OCI-LY7 (cell line): ENCODE results near the gene OR4A47. TPM values are rescaled to one million over a fixed set of nuclear protein-coding genes. Genes with fewer than 3 reads are reported as not detected.
"Not testable (repeated sequence)": the region's sequence is repeated elsewhere in the genome, so short reads cannot be mapped to it uniquely, and the experiment has no call there.

ENCODE experiments used
- Bru-seq: library from RNA; stranded (reverse); fragments of 400-500 nt; gene quantifications from one replicate; lab custom pipeline; 2021; lab: Mats Ljungman, UMichigan
- BruChase-seq, 2 experiments: library from RNA; stranded (reverse); fragments of 400-500 nt; gene quantifications; one replicate each; lab custom pipeline; 2021; lab: Mats Ljungman, UMichigan
- BruUV-seq: library from RNA; stranded (reverse); fragments of 400-500 nt; replicated peaks from 2 replicates; lab custom pipeline; 2021; lab: Mats Ljungman, UMichigan
- CTCF ChIA-PET: fragments of 300-600 bp; sonication (Branson Sonifier 250); formaldehyde crosslinking; loops from one replicate; lab custom pipeline; 2022; ENCODE audit warnings: antibody characterized with exemption; ENCODE audit not compliant: unreplicated experiment; lab: Charles Lee
- POLR2A ChIA-PET: fragments of 300-600 bp; sonication (Branson Sonifier 250); formaldehyde crosslinking; loops from one replicate; lab custom pipeline; 2022; ENCODE audit warnings: antibody characterized with exemption; lab: Charles Lee
- DNase-seq: peaks from one replicate; pipeline ENCODE4 v3.0.0-alpha.2; 2015; ENCODE audit warnings: low spot score
- H2AFZ ChIP-seq: fragments of 200-600 bp; sonication (generic), shearing (Covaris generic); 2 replicates; pipeline ENCODE4 v1.6.1; 2014; ENCODE audit warnings: mild to moderate bottlenecking, antibody characterized with exemption, low read length, moderate library complexity
- H3K27ac ChIP-seq: fragments of 200-600 bp; sonication (generic); 2 replicates; pipeline ENCODE4 v1.5.1; 2014; ENCODE audit warnings: mixed run types, low read depth, mild to moderate bottlenecking, moderate library complexity, low read length, inconsistent platforms; ENCODE audit not compliant: poor library complexity, severe bottlenecking
- H3K36me3 ChIP-seq: fragments of 200-600 bp; sonication (generic); 2 replicates; pipeline ENCODE4 v1.6.1; 2014; ENCODE audit warnings: mild to moderate bottlenecking, antibody characterized with exemption, low read length, moderate library complexity, mixed read lengths; ENCODE audit not compliant: insufficient read depth
- H3K4me1 ChIP-seq: fragments of 200-600 bp; sonication (generic); 2 replicates; pipeline ENCODE4 v1.5.1; 2014; ENCODE audit warnings: mild to moderate bottlenecking, low read length; ENCODE audit not compliant: insufficient read depth, poor library complexity, severe bottlenecking
- H3K4me2 ChIP-seq: fragments of 200-600 bp; sonication (generic); 2 replicates; pipeline ENCODE4 v1.6.1; 2014; ENCODE audit warnings: mild to moderate bottlenecking, low read length
- H3K4me3 ChIP-seq: fragments of 200-600 bp; sonication (generic); 2 replicates; pipeline ENCODE4 v1.5.1; 2014; ENCODE audit warnings: mild to moderate bottlenecking, low read depth, low read length; ENCODE audit not compliant: poor library complexity, severe bottlenecking
- H3K79me2 ChIP-seq: fragments of 200-600 bp; sonication (generic); 2 replicates; pipeline ENCODE4 v1.6.1; 2016; ENCODE audit warnings: low read depth, mild to moderate bottlenecking, low read length, moderate library complexity, mixed read lengths; ENCODE audit not compliant: insufficient read depth
- H3K9me2 ChIP-seq: fragments of 200-600 bp; sonication (generic); 2 replicates; pipeline ENCODE4 v1.6.1; 2016; ENCODE audit warnings: mild to moderate bottlenecking, low read length, mixed read lengths; ENCODE audit not compliant: insufficient read depth
- H3K9me3 ChIP-seq: fragments of 200-600 bp; sonication (generic); 2 replicates; pipeline ENCODE4 v1.6.1; 2014; ENCODE audit warnings: mild to moderate bottlenecking, mixed run types, low read length, mixed read lengths
- H4K20me1 ChIP-seq: fragments of 200-600 bp; sonication (generic); 2 replicates; pipeline ENCODE4 v1.6.1; 2014; ENCODE audit warnings: mild to moderate bottlenecking, antibody characterized with exemption, low read length, moderate library complexity, mixed read lengths; ENCODE audit not compliant: insufficient read depth
- intact Hi-C: fragments of 100-400 bp; cut with micrococcal nuclease; formaldehyde crosslinking; loops from one replicate; pipeline ENCODE4 v1.10.0; 2022; ENCODE audit not compliant: unreplicated experiment
- long read RNA-seq: library from polyadenylated mRNA; stranded (forward); transcript quantifications from one replicate; pipeline ENCODE4 v2.0.0, GENCODE V29; 2022
- total RNA-seq, 2 experiments: library from RNA; depleted of rRNA in 1 of 2; stranded (reverse); fragments of >200 nt in 1 of 2; shearing (Covaris generic) in 1 of 2; gene quantifications; 2 replicates each; pipeline ENCODE4 v1.2.3, GENCODE V29; 2014 to 2022

Gene OR4A47
- not detected in 2 replicates for total RNA-seq (2014; rRNA removed; shearing (Covaris generic))
- not detected in 2 replicates for total RNA-seq (2022)
- Bru-seq, nascent RNA, result not detected
- BruChase-seq, experiment 1, labeled RNA remaining after a 6-hour chase, result not detected
- BruChase-seq, experiment 2, labeled RNA remaining after a 2-hour chase, result not detected
- long read RNA-seq, result 0 reads

GRCh38 chr11:48488493-48488892 is at the start of gene OR4A47:
Gene OR4A47 (plus strand): TSS chr11:48488793. CDS start chr11:48488793, 0 bp downstream.
- H3K79me2 ChIP-seq, H3K27ac ChIP-seq, H3K36me3 ChIP-seq, DNase-seq, H3K9me3 ChIP-seq, H2AFZ ChIP-seq, H3K4me2 ChIP-seq, BruUV-seq, H3K4me3 ChIP-seq, H3K4me1 ChIP-seq, intact Hi-C loops, POLR2A ChIA-PET, H3K9me2 ChIP-seq, CTCF ChIA-PET, H4K20me1 ChIP-seq: not testable (repeated sequence)

- H3K9me3 ChIP-seq, H4K20me1 ChIP-seq, H3K4me3 ChIP-seq, DNase-seq, BruUV-seq, H3K4me1 ChIP-seq, H3K36me3 ChIP-seq, H3K4me2 ChIP-seq, H3K27ac ChIP-seq, intact Hi-C loops, POLR2A ChIA-PET, H2AFZ ChIP-seq, H3K9me2 ChIP-seq, CTCF ChIA-PET, H3K79me2 ChIP-seq: not testable (repeated sequence)
Observed at GRCh38 chr11:48455909-48456308, 32.7 kb upstream of the OR4A47 start.

GRCh38 chr11:48473966-48474365 is 14.6 kb upstream of the OR4A47 start:
- intact Hi-C loops, H3K4me3 ChIP-seq, POLR2A ChIA-PET, H3K4me2 ChIP-seq, H3K4me1 ChIP-seq, DNase-seq, H3K27ac ChIP-seq, H3K9me2 ChIP-seq, H3K36me3 ChIP-seq, H3K79me2 ChIP-seq, H4K20me1 ChIP-seq, BruUV-seq, CTCF ChIA-PET, H2AFZ ChIP-seq, H3K9me3 ChIP-seq: not testable (repeated sequence)

GRCh38 chr11:48474703-48475102 is 13.9 kb upstream of the OR4A47 start:
- H3K79me2 ChIP-seq, H3K9me3 ChIP-seq, H3K4me3 ChIP-seq, H3K4me1 ChIP-seq, DNase-seq, H4K20me1 ChIP-seq, H3K9me2 ChIP-seq, H3K36me3 ChIP-seq, BruUV-seq, intact Hi-C loops, H2AFZ ChIP-seq, H3K27ac ChIP-seq, H3K4me2 ChIP-seq, POLR2A ChIA-PET, CTCF ChIA-PET: not testable (repeated sequence)

- BruUV-seq, H3K4me2 ChIP-seq, H2AFZ ChIP-seq, H3K27ac ChIP-seq, intact Hi-C loops, CTCF ChIA-PET, H3K9me3 ChIP-seq, H3K36me3 ChIP-seq, H3K9me2 ChIP-seq, H4K20me1 ChIP-seq, DNase-seq, H3K4me3 ChIP-seq, H3K4me1 ChIP-seq, POLR2A ChIA-PET, H3K79me2 ChIP-seq: not testable (repeated sequence)
Observed at GRCh38 chr11:48506169-48506568, 17.6 kb downstream of the OR4A47 start.
